Natural killer cell (primary cell): Measurements from ENCODE around the gene CADM1. TPM values are rescaled to one million over a fixed set of nuclear protein-coding genes. Genes with fewer than 3 reads are reported as not detected.
A peak's percentile ranks its signal among the peaks of the same experiment; 100 is the strongest.

ENCODE experiments used
- ATAC-seq, 3 donors: fragments of 150-1000 bp in 2 of 3; fragments of 200-7000 bp in 1 of 3; cut with Tn5 transposase; 1 replicate in 1 of 3; 2 replicates in 2 of 3; pipeline ENCODE4 v1.10.0; 2021; ENCODE audit warnings: mild to moderate bottlenecking in 2 of 3, moderate library complexity in 2 of 3
- DNase-seq, 2 donors: peaks; one replicate each; pipeline versions ENCODE4 v3.0.0 to v3.0.0-alpha.2; 2013 to 2021; ENCODE audit warnings: mixed read lengths in 1 of 2
- H3K27ac ChIP-seq: one replicate; pipeline ENCODE4 v1.5.1; 2013; ENCODE audit warnings: mild to moderate bottlenecking, low read length
- H3K27me3 ChIP-seq: one replicate; pipeline ENCODE4 v1.6.1; 2013; ENCODE audit warnings: low read length; ENCODE audit not compliant: control insufficient read depth, insufficient read depth
- H3K36me3 ChIP-seq: one replicate; pipeline ENCODE4 v1.6.1; 2013; ENCODE audit warnings: low read length; ENCODE audit not compliant: control insufficient read depth, insufficient read depth
- H3K4me1 ChIP-seq: one replicate; pipeline ENCODE4 v1.6.1; 2013; ENCODE audit warnings: low read length; ENCODE audit not compliant: control insufficient read depth, insufficient read depth
- H3K4me3 ChIP-seq: one replicate; pipeline ENCODE4 v1.5.1; 2013; ENCODE audit warnings: low read length
- H3K9me3 ChIP-seq: one replicate; pipeline ENCODE4 v1.6.1; 2013; ENCODE audit warnings: low read length; ENCODE audit not compliant: control insufficient read depth, insufficient read depth
- H3K27ac Mint-ChIP-seq, 2 donors: one replicate each; pipeline ENCODE4 v1.8.0; 2022; ENCODE audit warnings: mild to moderate bottlenecking in 2 of 2, mixed read lengths in 2 of 2, moderate library complexity in 1 of 2
- H3K27me3 Mint-ChIP-seq, 2 donors: one replicate each; pipeline ENCODE4 v1.8.0; 2022; ENCODE audit warnings: low read depth in 2 of 2, mixed read lengths in 2 of 2
- H3K36me3 Mint-ChIP-seq: one replicate; pipeline ENCODE4 v1.8.0; 2022; ENCODE audit warnings: mixed read lengths
- H3K4me1 Mint-ChIP-seq, 2 donors: one replicate each; pipeline ENCODE4 v1.8.0; 2022; ENCODE audit warnings: mixed read lengths in 2 of 2
- H3K4me3 Mint-ChIP-seq: one replicate; pipeline ENCODE4 v1.8.0; 2022; ENCODE audit warnings: mild to moderate bottlenecking, moderate library complexity, mixed read lengths
- H3K9me3 Mint-ChIP-seq, 2 donors: one replicate each; pipeline ENCODE4 v1.8.0; 2022; ENCODE audit warnings: mixed read lengths in 2 of 2
- WGBS: methylation state at CpG from one replicate; pipeline ENCODE4 v1.1.7; 2013; ENCODE audit warnings: missing lambda C conversion rate; ENCODE audit not compliant: insufficient coverage; 5-methylcytosine and 5-hydroxymethylcytosine counted together
- intact Hi-C: fragments of 100-400 bp; cut with micrococcal nuclease; formaldehyde crosslinking; loops from one replicate; pipeline ENCODE4 v1.14.2; 2022
- total RNA-seq, 4 donors: library from RNA; stranded (reverse); fragments of 120-200 nt in 1 of 4; gene quantifications; one replicate each; pipeline versions ENCODE4 v1.2.3 to v1.2.4, GENCODE V29; 2013 to 2022
- TF ChIP-seq, protein P1 (sequence below): fragments of 200-600 bp; IDR thresholded peaks from one replicate; pipeline ENCODE4 v1.8.0; 2022; ENCODE audit warnings: antibody characterized with exemption

The CADM1 gene
- total RNA-seq, result 1 to 10 TPM; 3.2 to 4.2 (median 3.9) TPM
- 6.9 TPM for total RNA-seq (2013)

DNA sequence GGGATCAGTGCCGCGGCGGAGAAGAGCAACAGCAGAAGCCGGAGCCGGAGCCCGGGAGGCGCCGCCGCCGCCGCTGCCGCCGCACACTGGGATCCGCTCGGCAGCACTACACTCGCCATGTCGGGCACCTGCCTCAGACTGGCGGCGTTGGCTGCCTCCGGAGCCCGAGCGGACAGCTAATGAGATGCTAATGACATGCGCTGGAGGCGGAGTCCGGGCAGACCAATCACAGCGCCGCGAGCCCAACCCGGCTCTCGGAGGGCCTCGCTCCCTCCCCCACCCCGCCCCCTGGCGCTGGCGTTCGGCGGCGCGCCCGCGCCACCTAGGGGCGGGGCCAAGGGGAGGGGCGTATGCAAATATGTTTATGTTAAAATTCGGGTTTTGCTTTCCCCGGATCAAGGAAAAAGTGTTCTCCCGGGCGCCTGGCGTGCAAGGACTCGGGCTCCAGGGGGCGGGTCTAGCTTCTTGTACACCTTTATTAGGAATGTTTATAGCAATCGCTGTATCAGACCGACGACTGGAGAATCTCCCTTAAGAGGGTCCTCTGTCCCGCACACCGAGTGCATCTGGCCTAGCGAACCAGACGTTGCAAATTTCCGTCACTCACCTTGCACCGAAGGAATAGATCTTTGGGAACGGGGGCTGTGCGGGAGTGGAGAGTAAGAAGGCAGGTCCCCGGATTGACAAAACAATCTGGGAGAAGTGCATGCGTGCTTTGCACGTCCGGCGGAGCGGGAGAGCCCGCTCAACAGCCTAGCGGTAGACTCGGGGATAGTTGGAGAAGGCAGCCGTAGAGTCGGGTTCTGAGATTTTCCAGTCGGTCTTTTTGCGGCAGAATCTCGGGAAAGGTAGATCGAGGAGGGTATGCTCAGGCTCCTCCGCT, at the start of gene CADM1:
Gene CADM1 (minus strand): TSS at position 140 of the 883 bp plus-strand sequence.
- TF ChIP-seq, protein P1, sequence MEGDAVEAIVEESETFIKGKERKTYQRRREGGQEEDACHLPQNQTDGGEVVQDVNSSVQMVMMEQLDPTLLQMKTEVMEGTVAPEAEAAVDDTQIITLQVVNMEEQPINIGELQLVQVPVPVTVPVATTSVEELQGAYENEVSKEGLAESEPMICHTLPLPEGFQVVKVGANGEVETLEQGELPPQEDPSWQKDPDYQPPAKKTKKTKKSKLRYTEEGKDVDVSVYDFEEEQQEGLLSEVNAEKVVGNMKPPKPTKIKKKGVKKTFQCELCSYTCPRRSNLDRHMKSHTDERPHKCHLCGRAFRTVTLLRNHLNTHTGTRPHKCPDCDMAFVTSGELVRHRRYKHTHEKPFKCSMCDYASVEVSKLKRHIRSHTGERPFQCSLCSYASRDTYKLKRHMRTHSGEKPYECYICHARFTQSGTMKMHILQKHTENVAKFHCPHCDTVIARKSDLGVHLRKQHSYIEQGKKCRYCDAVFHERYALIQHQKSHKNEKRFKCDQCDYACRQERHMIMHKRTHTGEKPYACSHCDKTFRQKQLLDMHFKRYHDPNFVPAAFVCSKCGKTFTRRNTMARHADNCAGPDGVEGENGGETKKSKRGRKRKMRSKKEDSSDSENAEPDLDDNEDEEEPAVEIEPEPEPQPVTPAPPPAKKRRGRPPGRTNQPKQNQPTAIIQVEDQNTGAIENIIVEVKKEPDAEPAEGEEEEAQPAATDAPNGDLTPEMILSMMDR, result no peak
- intact Hi-C loops, result no loop called here

DNA sequence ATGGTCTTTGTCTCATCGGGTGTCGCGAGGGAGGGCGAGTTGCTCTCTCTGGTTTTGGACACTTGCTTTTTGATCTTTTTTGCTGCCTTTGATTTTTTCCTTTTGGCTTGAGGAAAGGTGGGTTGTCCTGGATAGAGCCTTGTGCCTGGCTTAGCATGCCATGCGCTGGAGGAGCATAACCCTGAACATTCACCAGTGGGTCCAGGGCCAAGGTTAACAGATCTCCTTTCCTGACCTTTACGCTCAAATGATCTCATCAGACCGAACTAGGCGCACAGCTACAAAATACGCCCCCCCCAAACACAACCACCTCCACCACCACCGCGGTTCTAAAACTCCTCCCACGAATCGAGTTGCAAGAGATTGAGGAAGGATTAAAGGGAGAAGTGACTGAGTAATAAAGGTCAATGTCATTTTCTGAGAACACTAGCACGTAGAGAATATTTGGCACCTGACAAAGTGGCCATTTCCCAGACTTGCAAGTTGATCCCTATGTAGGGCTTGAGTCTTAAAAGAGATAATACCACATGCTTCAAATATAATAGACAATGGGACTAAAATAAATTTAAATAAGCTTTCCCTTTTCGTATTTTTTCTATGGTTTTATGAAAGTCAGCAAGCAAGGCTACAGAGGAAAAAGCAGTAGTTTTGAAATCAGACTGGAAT, 48.7 kb upstream of the CADM1 start:
- no peaks in the 10 kb centered on the region for H3K9me3 ChIP-seq

More for the DNA sequence above, at the start of gene CADM1:
- Histone ChIP-seq H3K36me3 (no peaks in the 10 kb centered on the region), H3K4me1 (peaks cover 29% of the 10 kb centered on the region), H3K9me3 (no peaks in the 10 kb centered on the region), H3K4me3 (peak within 1 kb of the TSS; percentile 44), H3K27ac (no peak within 1 kb of the TSS), H3K27me3 (peaks cover 40% of the 10 kb centered on the region)
- WGBS, result 2% methylated on average over 67 of the region's 76 CpGs
- peak; percentile 89 to 93 (median 92) for ATAC-seq
- H3K36me3 Mint-ChIP-seq, result no peaks in the 10 kb centered on the region
- no peaks in the 10 kb centered on the region for H3K9me3 Mint-ChIP-seq
- peaks cover 5 to 12% of the 10 kb centered on the region in 2 donors for H3K4me1 Mint-ChIP-seq
- peak; percentile 56 to 91 for DNase-seq
- H3K27ac Mint-ChIP-seq, result no peak within 1 kb of the TSS
- H3K4me3 Mint-ChIP-seq, result peak within 1 kb of the TSS; percentile 80
- peaks cover 17 to 31% of the 10 kb centered on the region in 2 donors for H3K27me3 Mint-ChIP-seq

DNA sequence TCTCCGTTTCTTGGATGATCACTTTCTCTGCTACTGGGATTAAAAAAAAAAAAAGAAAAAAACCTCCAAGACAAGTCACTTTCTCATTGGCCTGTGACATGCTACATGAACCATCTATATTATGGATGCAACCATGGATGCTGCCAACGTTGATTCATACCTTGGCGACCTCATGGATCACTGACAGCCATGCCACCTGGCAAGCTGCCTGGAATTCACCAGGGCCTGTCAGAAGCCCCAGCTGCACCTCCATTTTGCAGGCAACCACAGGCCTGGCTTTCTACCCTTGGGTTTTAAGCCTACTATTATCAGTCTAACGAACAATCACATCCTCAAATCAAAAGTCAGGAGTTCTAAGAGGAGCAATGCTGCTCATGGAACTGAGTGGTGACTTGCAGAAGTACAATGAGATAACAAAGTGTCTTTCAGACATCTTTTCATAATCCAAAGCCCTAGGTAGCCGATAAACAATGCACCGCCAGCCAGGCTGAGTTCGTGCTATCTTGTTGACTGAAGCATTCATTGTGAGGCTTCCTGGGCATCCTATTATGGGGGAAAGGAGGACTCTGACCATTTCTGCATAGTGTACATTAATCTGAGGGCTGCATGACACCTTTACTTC, 48.0 kb upstream of the CADM1 start:
- intact Hi-C loops, result no loop called here
- H3K4me1 Mint-ChIP-seq, result no peaks in the 10 kb centered on the region
- H3K36me3 ChIP-seq, result no peaks in the 10 kb centered on the region
- no peak for ATAC-seq
- H3K36me3 Mint-ChIP-seq, result no peaks in the 10 kb centered on the region
- no peaks in the 10 kb centered on the region for H3K4me1 ChIP-seq
- no peak overlapping the region for H3K27ac Mint-ChIP-seq
- TF ChIP-seq, protein P1, result no peak
- H3K9me3 ChIP-seq, result no peaks in the 10 kb centered on the region
- H3K4me3 Mint-ChIP-seq, result no peak overlapping the region
- no peak overlapping the region for H3K4me3 ChIP-seq
- no peaks in the 10 kb centered on the region for H3K27me3 Mint-ChIP-seq
- no peaks in the 10 kb centered on the region for H3K9me3 Mint-ChIP-seq
- no peak overlapping the region for H3K27ac ChIP-seq
- WGBS, result 90% methylated on average over 7 of the region's 7 CpGs
- DNase-seq, result no peak
- H3K27me3 ChIP-seq, result no peaks in the 10 kb centered on the region

More for the DNA sequence above, 48.7 kb upstream of the CADM1 start:
- ATAC-seq (no peak), DNase-seq (no peak)
- Histone ChIP-seq H3K27me3 (no peaks in the 10 kb centered on the region), H3K4me3 (no peak overlapping the region), H3K36me3 (no peaks in the 10 kb centered on the region), H3K4me1 (no peaks in the 10 kb centered on the region), H3K27ac (no peak overlapping the region)
- Mint-ChIP-seq H3K9me3 (no peaks in the 10 kb centered on the region), H3K27ac (no peak overlapping the region), H3K36me3 (no peaks in the 10 kb centered on the region), H3K4me3 (no peak overlapping the region), H3K27me3 (no peaks in the 10 kb centered on the region), H3K4me1 (no peaks in the 10 kb centered on the region)
- 93% methylated on average over 15 of the region's 15 CpGs for WGBS
- TF ChIP-seq, protein P1, result no peak
- intact Hi-C loops, result no loop called here
